SU-DHL-6 (cell line): ENCODE data around the gene MUC5B.

Source experiments
- EZH2phosphoT487 ChIP-seq: fragments of 200-600 bp; sonication (generic), shearing (Covaris generic); conservative IDR thresholded peaks from 2 replicates; pipeline ENCODE4 v1.6.1; 2018; ENCODE audit warnings: mild to moderate bottlenecking, antibody characterized with exemption, low read length, moderate library complexity, mixed read lengths
- TF ChIP-seq, protein P1 (sequence below): fragments of 200-600 bp; sonication (generic); IDR thresholded peaks from one replicate; pipeline ENCODE4 v1.5.1; 2017; ENCODE audit warnings: antibody characterized with exemption, mild to moderate bottlenecking, low read length, moderate library complexity; ENCODE audit not compliant: insufficient read depth, poor library complexity, severe bottlenecking

DNA sequence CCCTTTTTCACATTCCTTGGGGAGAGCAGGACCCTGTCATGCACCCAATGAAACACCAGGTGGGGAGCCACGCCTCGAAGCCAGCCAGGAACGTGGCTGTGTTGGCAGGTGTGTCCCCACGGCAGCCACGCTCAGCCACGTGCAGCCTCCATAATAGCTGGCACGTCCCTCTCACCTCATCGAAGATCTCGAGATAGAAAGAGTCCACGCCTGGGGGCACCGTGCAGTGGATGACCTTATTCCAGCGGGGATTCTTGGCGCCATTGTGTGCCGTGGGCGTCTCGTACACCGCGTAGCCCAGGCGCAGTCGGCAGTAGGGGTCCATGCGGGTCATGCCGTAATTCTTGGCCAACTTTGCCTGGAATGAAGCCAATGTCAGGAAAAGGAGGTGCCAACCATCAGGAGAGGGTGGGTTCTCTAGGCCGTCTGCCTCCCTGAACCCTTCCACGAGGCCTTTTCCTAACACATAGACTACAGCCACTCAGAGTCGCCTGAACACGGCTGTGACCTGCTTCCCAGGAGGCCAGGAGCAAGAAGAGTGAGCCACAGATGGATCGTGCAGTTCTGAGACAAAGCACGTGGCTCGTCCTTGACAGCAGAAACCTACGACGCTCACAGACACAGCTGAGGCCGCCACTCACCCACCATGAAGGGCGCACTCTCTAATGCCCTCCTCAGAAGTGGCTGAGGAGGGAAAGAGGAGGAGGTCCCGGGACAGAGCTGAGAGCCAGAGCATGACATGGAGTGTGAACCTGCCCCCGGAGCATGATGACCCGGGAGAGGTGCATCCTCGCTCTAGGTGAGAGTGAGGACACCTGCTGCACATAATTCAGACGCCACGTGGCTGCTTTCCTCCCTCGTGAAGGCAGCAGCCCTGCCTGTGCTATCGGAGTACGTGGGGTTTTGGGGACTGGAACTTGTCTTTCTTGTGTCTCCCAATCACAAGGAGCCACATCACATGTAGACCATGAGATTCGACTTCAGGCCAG, 67.5 kb downstream of the MUC5B start:
- TF ChIP-seq, protein P1, sequence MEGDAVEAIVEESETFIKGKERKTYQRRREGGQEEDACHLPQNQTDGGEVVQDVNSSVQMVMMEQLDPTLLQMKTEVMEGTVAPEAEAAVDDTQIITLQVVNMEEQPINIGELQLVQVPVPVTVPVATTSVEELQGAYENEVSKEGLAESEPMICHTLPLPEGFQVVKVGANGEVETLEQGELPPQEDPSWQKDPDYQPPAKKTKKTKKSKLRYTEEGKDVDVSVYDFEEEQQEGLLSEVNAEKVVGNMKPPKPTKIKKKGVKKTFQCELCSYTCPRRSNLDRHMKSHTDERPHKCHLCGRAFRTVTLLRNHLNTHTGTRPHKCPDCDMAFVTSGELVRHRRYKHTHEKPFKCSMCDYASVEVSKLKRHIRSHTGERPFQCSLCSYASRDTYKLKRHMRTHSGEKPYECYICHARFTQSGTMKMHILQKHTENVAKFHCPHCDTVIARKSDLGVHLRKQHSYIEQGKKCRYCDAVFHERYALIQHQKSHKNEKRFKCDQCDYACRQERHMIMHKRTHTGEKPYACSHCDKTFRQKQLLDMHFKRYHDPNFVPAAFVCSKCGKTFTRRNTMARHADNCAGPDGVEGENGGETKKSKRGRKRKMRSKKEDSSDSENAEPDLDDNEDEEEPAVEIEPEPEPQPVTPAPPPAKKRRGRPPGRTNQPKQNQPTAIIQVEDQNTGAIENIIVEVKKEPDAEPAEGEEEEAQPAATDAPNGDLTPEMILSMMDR: no peak
- no peak for TF ChIP-seq EZH2phosphoT487
